Suprapubic skin (tissue), 4 donors: ENCODE measurements around the gene GGTLC3. TPM values are rescaled to one million over a fixed set of nuclear protein-coding genes. Genes with fewer than 3 reads are reported as not detected.
"Not testable (repeated sequence)": the region's sequence is repeated elsewhere in the genome, so short reads cannot be mapped to it uniquely, and the experiment has no call there.

Source experiments
- DNase-seq, 2 donors: peaks; one replicate each; pipeline ENCODE4 v3.0.0-alpha.2; 2019; ENCODE audit warnings: low spot score in 2 of 2
- H3K27ac ChIP-seq: fragments of 200-600 bp; sonication (generic); one replicate; pipeline ENCODE4 v1.5.1; 2019
- H3K27me3 ChIP-seq: fragments of 200-600 bp; sonication (generic); one replicate; pipeline ENCODE4 v1.5.1; 2019
- H3K36me3 ChIP-seq: fragments of 200-600 bp; sonication (generic); one replicate; pipeline ENCODE4 v1.5.1; 2019
- H3K4me1 ChIP-seq: fragments of 200-600 bp; sonication (generic); one replicate; pipeline ENCODE4 v1.5.1; 2019
- H3K4me3 ChIP-seq: fragments of 200-600 bp; sonication (generic); one replicate; pipeline ENCODE4 v1.5.1; 2019; ENCODE audit warnings: mild to moderate bottlenecking
- H3K9me3 ChIP-seq: fragments of 200-600 bp; sonication (generic); one replicate; pipeline ENCODE4 v1.5.1; 2019
- WGBS: methylation state at CpG from one replicate; pipeline ENCODE4 v1.1.5; 2018; 5-methylcytosine and 5-hydroxymethylcytosine counted together
- total RNA-seq, 4 donors: library from RNA; depleted of rRNA; stranded (reverse); fragments of >200 nt; gene quantifications; one replicate each; pipeline ENCODE4 v1.1.0, GENCODE V29; 2016

GGTLC3 gene
- not detected for total RNA-seq

DNA sequence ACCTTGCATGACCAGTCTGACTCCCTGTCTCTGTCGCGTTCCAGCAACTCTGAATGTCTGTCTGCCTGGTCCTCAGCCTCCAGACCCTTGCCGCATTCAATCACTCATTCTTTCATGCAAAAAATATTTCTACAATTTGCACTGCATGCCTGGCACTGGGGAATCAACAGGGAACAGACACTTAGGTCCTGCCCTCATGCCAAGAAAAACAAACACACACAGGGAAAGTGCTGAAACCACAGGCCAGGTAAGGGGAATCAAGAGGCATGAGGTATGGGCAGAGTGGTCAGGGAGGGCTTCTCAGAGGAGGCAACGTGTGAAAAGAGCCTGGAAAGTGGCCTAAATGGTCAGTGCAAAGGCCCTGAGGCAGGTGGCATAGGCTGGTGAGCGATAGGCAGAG lies at the start of gene GGTLC3:
Gene GGTLC3 (minus strand): TSS at position 101 of the 400 bp plus-strand sequence. CDS start 264 bp downstream, outside the sequence.
- not testable (repeated sequence) for H3K36me3 ChIP-seq, H3K4me3 ChIP-seq, H3K27ac ChIP-seq, H3K9me3 ChIP-seq, H3K27me3 ChIP-seq, H3K4me1 ChIP-seq, DNase-seq
- 83% methylated on average over 1 of the region's 5 CpGs for WGBS

DNA sequence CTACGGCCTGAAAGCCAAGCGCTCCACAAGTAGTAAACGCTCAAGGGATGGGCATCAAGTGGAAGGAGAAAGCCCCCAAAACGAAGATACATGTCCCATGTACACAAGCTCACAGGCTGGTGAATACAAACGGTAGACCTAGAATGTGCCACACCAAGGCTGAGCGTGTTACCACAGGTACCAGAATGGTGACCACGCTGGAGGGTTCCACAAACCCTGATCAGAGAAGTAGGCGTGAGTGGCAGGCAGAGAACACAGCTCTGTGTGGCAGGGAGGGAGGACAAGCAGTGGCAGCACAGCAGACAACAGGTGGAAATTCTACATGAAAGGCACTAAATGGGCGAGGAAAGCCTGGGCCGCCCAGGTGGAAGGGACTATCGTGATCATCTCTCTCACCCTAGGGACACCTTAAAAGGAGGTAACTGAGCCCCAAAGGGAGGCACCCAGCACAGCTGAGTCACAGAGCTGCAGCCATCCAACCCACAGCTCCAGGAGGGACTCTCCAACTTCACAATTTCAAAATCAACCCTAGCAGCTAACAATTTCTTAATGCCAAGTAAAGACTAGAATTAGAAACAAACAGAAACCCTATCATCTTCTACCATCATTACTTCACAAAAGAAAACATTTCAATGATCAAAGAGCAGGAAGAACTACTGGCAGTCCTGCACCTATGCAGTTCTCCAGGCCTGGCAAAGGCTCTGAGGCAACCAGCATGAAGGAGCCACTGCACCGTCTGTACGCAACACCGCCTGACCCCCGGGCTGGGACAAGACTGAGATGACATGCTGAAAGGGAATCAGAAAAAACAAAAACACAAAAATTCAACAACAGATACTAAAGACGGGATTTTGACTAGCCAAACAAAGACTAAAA lies 42.4 kb upstream of the GGTLC3 start:
- H3K4me1 ChIP-seq, H3K9me3 ChIP-seq, H3K36me3 ChIP-seq, H3K27ac ChIP-seq, H3K4me3 ChIP-seq, DNase-seq, H3K27me3 ChIP-seq: not testable (repeated sequence)
- no CpG with 5 or more reads among the region's 16 CpGs for WGBS

DNA sequence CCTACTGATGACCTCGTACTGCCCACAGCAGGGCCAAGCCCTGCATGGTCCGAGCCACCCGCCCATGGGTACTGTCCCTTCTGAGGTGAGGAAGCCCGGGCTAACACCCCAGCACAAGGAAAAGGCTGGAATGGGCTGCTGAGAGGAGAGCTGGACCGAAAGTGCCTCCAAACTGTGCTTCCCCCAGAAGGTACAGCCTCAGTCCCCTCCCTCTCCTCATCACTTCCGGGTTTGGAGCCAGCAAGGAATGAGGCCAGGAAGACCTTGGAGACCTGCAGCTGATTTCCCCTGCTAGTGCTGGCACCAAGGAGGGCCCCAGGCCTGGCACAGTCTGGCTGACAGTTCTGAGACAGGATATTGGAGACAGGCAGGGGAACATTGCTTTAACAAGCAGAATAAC lies 41.0 kb upstream of the GGTLC3 start:
- WGBS: no CpG with 5 or more reads among the region's 6 CpGs
- H3K27me3 ChIP-seq, H3K4me1 ChIP-seq, H3K27ac ChIP-seq, H3K36me3 ChIP-seq, H3K4me3 ChIP-seq, DNase-seq, H3K9me3 ChIP-seq: not testable (repeated sequence)

DNA sequence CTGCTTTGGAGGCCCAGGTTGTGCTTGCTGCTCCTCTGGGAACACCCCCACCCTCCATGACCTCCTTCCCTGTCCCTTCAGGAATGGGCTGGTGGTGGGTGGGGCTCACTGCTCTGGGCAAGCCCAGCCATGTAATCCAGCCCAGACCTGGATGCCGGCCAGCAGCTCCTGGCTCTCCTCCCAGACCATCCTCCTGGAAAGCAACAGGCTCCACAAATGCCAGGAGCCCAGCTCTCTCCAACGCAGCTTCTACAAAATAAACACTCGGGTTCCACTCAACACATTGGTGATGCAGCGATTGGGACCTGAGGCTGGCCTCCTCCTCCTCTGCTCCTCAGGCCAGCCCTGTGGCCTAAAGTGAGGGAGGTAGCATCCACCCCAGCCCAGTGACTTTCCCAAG lies 40.6 kb upstream of the GGTLC3 start:
- DNase-seq, H3K27me3 ChIP-seq, H3K4me3 ChIP-seq, H3K9me3 ChIP-seq, H3K36me3 ChIP-seq, H3K4me1 ChIP-seq, H3K27ac ChIP-seq: not testable (repeated sequence)
- no CpG with 5 or more reads among the region's 4 CpGs for WGBS

DNA sequence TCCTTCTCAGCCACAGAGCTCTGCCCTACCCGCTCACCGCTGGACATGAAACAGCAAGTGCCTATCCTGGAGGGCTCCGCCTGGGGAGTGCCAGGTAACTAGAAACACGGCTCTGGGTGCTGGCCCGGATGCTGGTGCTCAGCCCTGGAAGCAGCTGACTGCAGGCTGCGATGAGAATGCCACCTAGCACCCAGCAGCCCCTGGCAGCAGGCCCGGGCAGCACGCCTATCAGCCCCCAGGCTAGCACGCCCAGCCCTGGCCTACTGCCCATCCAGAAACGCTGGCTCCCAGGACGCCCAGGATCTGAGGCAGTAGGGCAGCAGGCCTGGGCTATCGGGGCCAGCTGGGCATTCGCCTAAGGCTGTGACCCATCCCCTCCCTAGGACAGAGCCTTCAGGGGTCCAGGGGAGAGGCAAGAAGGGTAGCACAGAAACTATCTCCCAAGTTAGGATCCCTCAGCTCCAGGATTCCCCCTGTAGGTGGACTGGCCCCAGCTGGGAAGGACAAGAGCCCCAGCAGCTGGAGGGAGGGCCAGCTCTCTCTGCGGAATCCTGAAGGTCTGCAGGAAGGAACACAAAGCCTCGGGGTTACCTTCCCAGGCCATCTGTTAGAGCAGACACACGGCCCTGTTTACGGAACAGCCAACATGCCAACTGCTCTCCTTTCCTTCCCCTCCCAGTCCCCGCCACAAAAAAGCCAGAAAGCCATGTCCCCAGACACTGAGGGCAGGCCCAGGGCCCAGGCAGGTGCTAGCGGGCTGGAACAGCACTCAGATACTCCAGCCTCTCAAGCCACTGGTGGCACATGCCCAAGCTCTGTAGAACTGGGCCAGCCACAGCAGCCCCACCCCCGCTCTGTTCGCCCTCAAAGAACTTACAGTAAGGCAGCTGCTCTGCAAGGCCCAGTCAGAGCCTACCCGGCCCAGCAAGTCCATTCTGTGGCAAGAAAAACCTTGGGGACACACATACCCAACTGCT lies 36.6 kb upstream of the GGTLC3 start:
- not testable (repeated sequence) for DNase-seq, H3K4me1 ChIP-seq, H3K4me3 ChIP-seq, H3K27me3 ChIP-seq, H3K9me3 ChIP-seq, H3K27ac ChIP-seq, H3K36me3 ChIP-seq
- no CpG with 5 or more reads among the region's 22 CpGs for WGBS

DNA sequence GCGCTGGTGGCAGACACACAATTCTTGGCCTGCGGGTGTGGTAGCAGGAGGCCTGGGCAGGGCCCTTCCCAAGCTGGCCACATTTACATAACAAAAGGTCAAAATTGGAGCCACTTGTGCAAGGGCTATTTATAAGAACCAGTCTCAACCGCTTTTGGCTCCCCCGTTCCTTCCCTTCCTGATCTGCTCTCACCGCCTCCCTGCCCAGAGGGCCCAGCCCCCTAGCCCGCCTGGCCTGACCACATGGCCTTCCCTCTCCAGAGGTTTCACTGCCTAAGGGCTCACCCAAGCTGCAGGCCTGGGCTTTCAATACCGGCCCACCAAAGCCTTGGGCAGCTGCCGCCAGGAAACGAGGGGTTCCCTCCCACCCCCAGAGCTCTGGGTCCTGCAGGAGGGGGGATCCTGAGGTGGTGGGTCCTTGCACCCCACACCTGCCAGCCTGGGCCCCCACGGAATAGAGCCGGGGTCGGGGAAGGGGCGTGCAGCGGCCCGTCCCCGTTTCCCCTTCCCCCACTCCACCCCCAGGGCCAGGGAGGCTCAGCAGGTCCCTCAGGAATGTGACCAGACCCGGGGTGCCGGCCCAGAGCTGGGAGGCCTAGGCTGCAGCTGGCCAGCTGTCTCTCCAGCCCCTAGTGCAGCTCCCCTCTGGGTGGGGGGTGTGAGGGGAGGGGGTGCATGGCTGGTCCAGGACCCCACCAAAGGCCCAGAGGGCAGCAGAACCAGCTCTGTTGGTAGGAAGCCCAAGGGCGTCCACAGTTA lies 35.1 kb upstream of the GGTLC3 start:
- no CpG with 5 or more reads among the region's 19 CpGs for whole genome bisulfite sequencing
- H3K4me3 ChIP-seq, H3K4me1 ChIP-seq, DNase-seq, H3K36me3 ChIP-seq, H3K27ac ChIP-seq, H3K9me3 ChIP-seq, H3K27me3 ChIP-seq: not testable (repeated sequence)

DNA sequence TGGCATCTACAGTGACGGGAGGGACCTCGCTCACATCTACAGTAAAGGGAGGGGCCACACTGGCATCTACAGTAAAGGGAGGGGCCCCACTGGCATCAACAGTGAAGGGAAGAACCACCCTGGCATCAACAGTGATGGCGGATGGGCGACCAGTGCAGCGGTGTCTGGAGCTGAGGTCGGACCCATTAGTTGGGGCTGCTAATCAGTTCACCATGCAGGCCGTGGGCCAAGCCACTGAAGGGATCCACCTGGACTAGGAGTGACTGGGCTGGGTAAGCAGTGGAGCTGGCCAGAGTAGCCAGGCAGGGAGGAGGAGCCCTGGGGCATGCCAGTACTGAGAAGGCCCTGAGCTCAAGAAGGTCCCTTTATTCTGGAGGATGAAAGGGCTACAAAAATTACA lies 33.1 kb upstream of the GGTLC3 start:
- WGBS: 70% methylated on average over 2 of the region's 7 CpGs
- H3K36me3 ChIP-seq, H3K27me3 ChIP-seq, H3K27ac ChIP-seq, H3K4me3 ChIP-seq, DNase-seq, H3K9me3 ChIP-seq, H3K4me1 ChIP-seq: not testable (repeated sequence)

DNA sequence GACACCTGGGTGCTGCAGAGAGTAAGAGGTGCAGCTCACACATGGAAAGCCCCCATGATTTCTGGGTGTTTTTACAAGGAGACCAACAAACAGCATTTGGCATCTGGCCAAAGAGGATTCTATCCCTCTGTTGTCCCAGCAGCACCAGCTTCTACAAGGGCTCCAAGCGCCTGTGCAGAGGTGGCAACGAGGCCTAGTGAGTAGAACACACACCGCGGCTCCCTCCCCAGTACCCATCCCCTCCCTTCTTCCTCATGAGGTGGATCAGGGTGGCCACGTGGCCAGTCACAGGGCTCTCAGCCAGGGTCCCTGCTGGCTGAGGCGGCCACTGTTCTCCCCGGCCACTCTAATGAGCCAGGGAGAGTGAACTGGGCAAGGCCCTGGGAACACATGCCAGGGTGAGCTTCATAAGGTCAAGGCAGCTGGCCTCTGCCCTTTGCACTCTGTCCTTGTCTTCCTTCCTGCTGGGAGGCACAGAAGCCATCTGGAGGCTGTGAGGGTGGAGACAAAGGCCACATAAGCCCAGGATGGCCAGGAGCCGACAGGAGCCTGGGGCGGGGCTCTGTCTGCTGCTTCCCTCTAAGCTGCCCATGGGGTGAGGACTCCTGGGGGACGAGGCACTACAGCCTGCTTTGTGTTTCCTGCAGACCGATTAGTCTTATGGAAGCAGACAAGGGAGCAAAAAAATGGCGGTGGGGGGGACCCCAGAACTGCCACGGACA lies 31.7 kb upstream of the GGTLC3 start:
- 100% methylated on average over 1 of the region's 13 CpGs for WGBS
- H3K4me1 ChIP-seq, DNase-seq, H3K36me3 ChIP-seq, H3K9me3 ChIP-seq, H3K4me3 ChIP-seq, H3K27me3 ChIP-seq, H3K27ac ChIP-seq: not testable (repeated sequence)

DNA sequence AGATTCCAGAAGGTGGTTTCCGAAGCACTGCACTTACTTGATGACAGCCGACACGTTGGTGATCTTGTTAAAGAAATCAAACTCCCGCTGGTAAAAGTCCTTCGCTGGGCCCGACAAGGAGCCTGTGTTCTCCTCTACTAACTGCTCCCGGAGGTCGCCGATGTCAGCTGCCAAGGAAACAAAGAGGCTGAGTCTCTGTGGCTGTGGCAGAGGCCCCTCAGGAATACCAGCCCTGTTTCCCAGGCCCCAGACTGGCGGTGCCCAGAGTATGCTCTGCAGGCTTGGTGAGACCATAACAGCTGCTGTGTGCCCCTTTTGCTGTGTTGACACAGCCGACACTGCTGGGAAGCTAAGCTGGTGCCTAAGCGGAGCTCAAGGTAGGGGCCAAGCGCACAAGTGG lies 26.7 kb upstream of the GGTLC3 start:
- H3K27ac ChIP-seq, H3K4me1 ChIP-seq, H3K27me3 ChIP-seq, H3K36me3 ChIP-seq, DNase-seq, H3K9me3 ChIP-seq, H3K4me3 ChIP-seq: not testable (repeated sequence)
- no CpG with 5 or more reads among the region's 13 CpGs for WGBS

DNA sequence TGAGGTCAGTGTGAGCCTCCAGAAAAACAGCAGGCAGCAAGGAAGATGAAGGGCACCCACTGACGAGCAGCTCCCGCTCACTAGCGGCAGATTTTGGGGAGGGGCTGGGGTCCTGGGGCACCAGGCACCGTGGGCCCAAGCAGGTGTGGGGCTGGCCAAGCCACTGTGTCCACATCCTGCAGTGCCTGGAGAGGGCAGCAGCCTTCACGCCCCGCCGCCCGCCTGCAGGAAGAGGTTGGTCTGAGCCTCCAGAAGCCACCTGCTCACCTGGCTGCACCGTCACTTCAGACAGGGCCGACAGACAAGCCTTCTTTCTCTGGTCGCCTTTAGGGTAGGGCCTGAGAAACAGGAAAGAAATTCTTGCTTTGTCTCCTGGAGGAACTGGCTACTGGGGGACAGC lies 25.4 kb upstream of the GGTLC3 start:
- no CpG with 5 or more reads among the region's 11 CpGs for WGBS

DNA sequence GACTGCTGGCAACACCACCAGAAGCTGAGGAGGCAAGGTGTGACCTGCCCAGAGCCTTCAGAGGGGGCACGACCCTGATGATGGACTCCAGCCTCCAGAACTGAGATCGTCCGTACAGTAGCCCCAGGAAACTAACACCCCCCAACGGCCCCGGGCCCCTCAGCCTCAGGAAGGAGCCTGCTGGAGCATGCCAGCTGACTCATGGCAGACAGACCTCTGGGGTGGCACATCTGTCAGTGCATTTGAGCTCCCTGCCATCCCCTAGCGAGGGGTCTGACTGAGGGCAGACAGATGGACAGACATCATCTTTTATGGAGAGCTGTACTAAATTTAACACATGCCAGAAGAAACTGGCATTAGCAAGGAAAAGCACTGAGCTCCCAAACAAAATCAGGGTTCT lies 22.0 kb upstream of the GGTLC3 start:
- not testable (repeated sequence) for H3K4me3 ChIP-seq, H3K27me3 ChIP-seq, H3K36me3 ChIP-seq, H3K9me3 ChIP-seq, H3K4me1 ChIP-seq, DNase-seq, H3K27ac ChIP-seq
- WGBS: no CpG with 5 or more reads among the region's 6 CpGs

More for the DNA sequence above, 25.4 kb upstream of the GGTLC3 start:
- H3K36me3 ChIP-seq, H3K27me3 ChIP-seq, H3K27ac ChIP-seq, H3K9me3 ChIP-seq, H3K4me1 ChIP-seq, DNase-seq, H3K4me3 ChIP-seq: not testable (repeated sequence)

DNA sequence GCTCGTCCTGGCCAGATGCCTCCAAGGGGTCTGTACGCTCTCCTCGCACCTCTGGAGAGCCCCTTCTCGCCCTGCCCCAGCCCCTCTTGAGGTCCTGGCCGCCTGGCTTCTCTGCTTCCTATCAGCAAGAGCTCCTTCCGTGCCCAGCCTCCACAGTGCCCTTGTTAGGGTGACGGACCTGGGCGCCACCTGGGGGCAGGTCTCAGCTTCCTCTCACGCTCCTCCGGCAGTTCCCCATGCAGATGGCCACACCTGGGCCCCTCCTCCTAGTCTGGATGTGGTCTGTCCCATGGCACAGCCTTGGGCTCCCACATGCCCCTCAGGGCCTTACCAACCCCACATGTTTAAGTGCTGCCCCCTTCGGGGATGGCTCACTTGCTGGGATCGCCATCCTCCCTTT lies 16.4 kb upstream of the GGTLC3 start:
- not testable (repeated sequence) for DNase-seq, H3K4me3 ChIP-seq, H3K9me3 ChIP-seq, H3K27ac ChIP-seq, H3K27me3 ChIP-seq, H3K36me3 ChIP-seq, H3K4me1 ChIP-seq
- WGBS: 90% methylated on average over 3 of the region's 12 CpGs

DNA sequence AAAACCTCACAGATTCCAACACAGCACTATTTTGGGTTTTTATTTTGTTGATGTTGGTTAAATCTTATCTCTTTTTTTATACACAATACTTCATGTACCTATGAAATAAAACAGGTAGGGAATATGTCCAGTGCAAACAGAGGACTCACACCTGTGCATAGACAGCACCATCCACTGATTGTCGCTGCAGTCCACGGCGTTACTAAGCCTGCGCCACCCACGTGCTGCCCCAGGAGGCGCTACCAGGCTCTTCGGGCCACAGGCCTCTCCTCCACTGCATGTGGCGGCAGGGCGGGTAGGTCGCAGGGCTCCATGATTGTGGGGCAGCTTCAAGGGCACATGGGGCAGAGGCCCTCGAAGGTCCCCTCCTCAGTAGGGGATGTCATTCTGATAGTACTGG lies 15.7 kb upstream of the GGTLC3 start:
- not testable (repeated sequence) for H3K27me3 ChIP-seq, DNase-seq, H3K27ac ChIP-seq, H3K4me1 ChIP-seq, H3K4me3 ChIP-seq, H3K9me3 ChIP-seq, H3K36me3 ChIP-seq
- WGBS: no CpG with 5 or more reads among the region's 11 CpGs
